ENCODE data around the gene BAHCC1.

Gene BAHCC1

GRCh38 chr17:81399481-81400153 is 4.4 kb downstream of the BAHCC1 start:
- H3K27ac ChIP-seq = peak overlapping the region; percentile 90
- TF ChIP-seq CTCF (IDR thresholded peaks at IDR 0.05; ENCODE audit: low read depth, low read length, missing control alignments) = no peak
- H3K36me3 ChIP-seq (replicated peaks) = no peaks in the 10 kb centered on the region
- DNase-seq = no peak
- H3K4me3 ChIP-seq (ENCODE audit: low read depth, low read length) = peak overlapping the region; percentile 60
- in situ Hi-C loops (cut with HindIII; ENCODE audit: low pct_ligation_motif_present, low sequenced_read_pairs) = loop anchor here (10.0 kb wide), 1 partner anchor 115 kb away; the partner anchor contains the start of gene ACTG1
- no peaks in the 10 kb centered on the region for H3K27me3 ChIP-seq (replicated peaks)

GRCh38 chr17:81400154-81400977 is 5.1 kb downstream of the BAHCC1 start:
- TF ChIP-seq CTCF (IDR thresholded peaks at IDR 0.05; ENCODE audit: low read depth, low read length, missing control alignments) = no peak
- Histone ChIP-seq H3K4me3 (ENCODE audit: low read depth, low read length) (peak overlapping the region; percentile 60), H3K27ac (peak overlapping the region; percentile 90), H3K27me3 (replicated peaks) (no peaks in the 10 kb centered on the region), H3K36me3 (replicated peaks) (no peaks in the 10 kb centered on the region)
- no peak for DNase-seq
- in situ Hi-C loops (cut with HindIII; ENCODE audit: low pct_ligation_motif_present, low sequenced_read_pairs) = loop anchor here (10.0 kb wide), 1 partner anchor 114 kb away; the partner anchor contains the start of gene ACTG1

GRCh38 chr17:81400996-81401722 is 5.9 kb downstream of the BAHCC1 start:
- Histone ChIP-seq H3K27me3 (replicated peaks) (no peaks in the 10 kb centered on the region), H3K4me3 (ENCODE audit: low read depth, low read length) (peak overlapping the region; percentile 60), H3K36me3 (replicated peaks) (no peaks in the 10 kb centered on the region), H3K27ac (peak overlapping the region; percentile 90)
- no peak for DNase-seq
- in situ Hi-C loops (cut with HindIII; ENCODE audit: low pct_ligation_motif_present, low sequenced_read_pairs) = loop anchor here (10.0 kb wide), 1 partner anchor 114 kb away; the partner anchor contains the start of gene ACTG1
- TF ChIP-seq CTCF (IDR thresholded peaks at IDR 0.05; ENCODE audit: low read depth, low read length, missing control alignments) = no peak

- Histone ChIP-seq H3K4me3 (ENCODE audit: low read depth, low read length) (no peak overlapping the region), H3K27ac (peak overlapping the region; percentile 90), H3K27me3 (replicated peaks) (no peaks in the 10 kb centered on the region), H3K36me3 (replicated peaks) (no peaks in the 10 kb centered on the region)
- peak; percentile 65 for TF ChIP-seq CTCF (IDR thresholded peaks at IDR 0.05; ENCODE audit: low read depth, low read length, missing control alignments)
- in situ Hi-C loops (cut with HindIII; ENCODE audit: low pct_ligation_motif_present, low sequenced_read_pairs) = loop anchor here (10.0 kb wide), 1 partner anchor 113 kb away; the partner anchor contains the start of gene ACTG1
- no peak for DNase-seq
Observed at GRCh38 chr17:81401723-81402529, 6.7 kb downstream of the BAHCC1 start.

DNA sequence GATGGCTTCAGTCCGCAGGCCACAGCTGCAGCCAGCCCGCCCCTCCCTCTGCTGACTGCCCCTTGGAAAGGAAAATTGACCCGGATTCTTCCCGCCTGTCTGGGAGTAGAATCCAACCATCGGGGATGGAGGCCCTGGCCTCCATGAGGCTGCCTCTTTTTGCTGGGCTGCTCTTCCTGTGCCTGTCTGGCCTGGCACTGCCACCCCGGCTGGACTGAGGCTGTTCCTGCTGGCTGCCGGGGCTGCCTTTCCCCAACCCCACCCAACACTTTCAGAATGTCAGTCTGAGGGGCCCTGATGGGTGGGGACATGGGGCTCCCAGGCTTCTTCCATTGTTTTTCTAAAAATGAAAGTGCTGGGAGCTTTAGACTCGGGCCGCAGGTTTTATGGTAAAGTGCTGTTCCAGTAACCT is 7.3 kb downstream of the BAHCC1 start:
- no peak overlapping the region for H3K4me3 ChIP-seq (ENCODE audit: low read depth, low read length)
- no peaks in the 10 kb centered on the region for H3K36me3 ChIP-seq (replicated peaks)
- in situ Hi-C loops (cut with HindIII; ENCODE audit: low pct_ligation_motif_present, low sequenced_read_pairs) = loop anchor here (10.0 kb wide), 1 partner anchor 112 kb away; the partner anchor contains the start of gene ACTG1
- H3K27me3 ChIP-seq (replicated peaks) = no peaks in the 10 kb centered on the region
- no peak for DNase-seq
- H3K27ac ChIP-seq = peak overlapping the region; percentile 90
- TF ChIP-seq CTCF (IDR thresholded peaks at IDR 0.05; ENCODE audit: low read depth, low read length, missing control alignments) = peak; percentile 5
